Measurements from ENCODE around the gene BRD2.

Gene BRD2

GRCh38 chr6:32974016-32974333 lies 5.6 kb downstream of the BRD2 start:
- peak overlapping the region; percentile 92 for H3K4me3 ChIP-seq (ENCODE audit: low read depth, low read length)

GRCh38 chr6:32974541-32975308 lies 6.3 kb downstream of the BRD2 start:
- Histone ChIP-seq H3K4me3 (ENCODE audit: low read depth, low read length) (peak overlapping the region; percentile 92), H3K27me3 (ENCODE audit: insufficient read depth, low read length) (no peaks in the 10 kb centered on the region), H3K36me3 (ENCODE audit: insufficient read depth, low read length) (peaks cover 73% of the 10 kb centered on the region), H2AFZ (ENCODE audit: low read length, unreplicated experiment) (no peak overlapping the region), H3K4me1 (ENCODE audit: control insufficient read depth, insufficient read depth, low read length, unreplicated experiment) (peaks cover 31% of the 10 kb centered on the region), H3K27ac (ENCODE audit: low read depth, low read length) (no peak overlapping the region), H3K79me2 (ENCODE audit: control insufficient read depth, insufficient read depth, low read length, unreplicated experiment) (peaks cover 80% of the 10 kb centered on the region)

More at GRCh38 chr6:32974016-32974333, 5.6 kb downstream of the BRD2 start:
- H3K27me3 ChIP-seq (ENCODE audit: insufficient read depth, low read length), result no peaks in the 10 kb centered on the region
- peaks cover 67% of the 10 kb centered on the region for H3K36me3 ChIP-seq (ENCODE audit: insufficient read depth, low read length)
- peak overlapping the region; percentile 46 for H3K27ac ChIP-seq (ENCODE audit: low read depth, low read length)
- H3K79me2 ChIP-seq (ENCODE audit: control insufficient read depth, insufficient read depth, low read length, unreplicated experiment), result peaks cover 84% of the 10 kb centered on the region
- H2AFZ ChIP-seq (ENCODE audit: low read length, unreplicated experiment), result no peak overlapping the region
- peaks cover 31% of the 10 kb centered on the region for H3K4me1 ChIP-seq (ENCODE audit: control insufficient read depth, insufficient read depth, low read length, unreplicated experiment)

DNA sequence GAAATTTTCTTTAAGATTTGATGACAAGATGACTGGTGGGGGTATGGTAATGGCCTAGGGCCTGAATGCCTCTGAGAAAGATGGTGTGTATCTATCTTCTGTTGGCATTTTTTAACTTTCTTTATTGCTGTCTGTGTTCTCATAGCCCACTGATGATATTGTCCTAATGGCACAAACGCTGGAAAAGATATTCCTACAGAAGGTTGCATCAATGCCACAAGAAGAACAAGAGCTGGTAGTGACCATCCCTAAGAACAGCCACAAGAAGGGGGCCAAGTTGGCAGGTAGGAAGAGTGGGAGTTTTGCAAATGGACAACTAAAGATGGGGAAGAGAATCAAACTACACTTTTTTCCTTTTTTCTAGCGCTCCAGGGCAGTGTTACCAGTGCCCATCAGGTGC lies 7.5 kb downstream of the BRD2 start:
- Histone ChIP-seq H3K27ac (ENCODE audit: low read depth, low read length) (no peak overlapping the region), H3K27me3 (ENCODE audit: insufficient read depth, low read length) (no peaks in the 10 kb centered on the region), H3K4me1 (ENCODE audit: control insufficient read depth, insufficient read depth, low read length, unreplicated experiment) (peaks cover 31% of the 10 kb centered on the region), H3K4me3 (ENCODE audit: low read depth, low read length) (peak overlapping the region; percentile 92), H3K36me3 (ENCODE audit: insufficient read depth, low read length) (peaks cover 84% of the 10 kb centered on the region), H2AFZ (ENCODE audit: low read length, unreplicated experiment) (no peak overlapping the region), H3K79me2 (ENCODE audit: control insufficient read depth, insufficient read depth, low read length, unreplicated experiment) (peaks cover 78% of the 10 kb centered on the region)

GRCh38 chr6:32976334-32977069 lies 8.1 kb downstream of the BRD2 start:
- Histone ChIP-seq H3K4me3 (ENCODE audit: low read depth, low read length) (peak overlapping the region; percentile 92), H2AFZ (ENCODE audit: low read length, unreplicated experiment) (no peak overlapping the region), H3K36me3 (ENCODE audit: insufficient read depth, low read length) (peaks cover 87% of the 10 kb centered on the region), H3K27me3 (ENCODE audit: insufficient read depth, low read length) (no peaks in the 10 kb centered on the region), H3K4me1 (ENCODE audit: control insufficient read depth, insufficient read depth, low read length, unreplicated experiment) (peaks cover 31% of the 10 kb centered on the region), H3K79me2 (ENCODE audit: control insufficient read depth, insufficient read depth, low read length, unreplicated experiment) (peaks cover 74% of the 10 kb centered on the region), H3K27ac (ENCODE audit: low read depth, low read length) (no peak overlapping the region)

GRCh38 chr6:32977272-32977952 lies 9.0 kb downstream of the BRD2 start:
- no peak overlapping the region for H3K27ac ChIP-seq (ENCODE audit: low read depth, low read length)
- H3K4me3 ChIP-seq (ENCODE audit: low read depth, low read length), result 0 out of 2 replicates have a peak overlapping the region, but pooled peaks have one; percentile 92
- H3K36me3 ChIP-seq (ENCODE audit: insufficient read depth, low read length), result peaks cover 86% of the 10 kb centered on the region

GRCh38 chr6:32977953-32978324 lies 9.5 kb downstream of the BRD2 start:
- Histone ChIP-seq H3K4me3 (ENCODE audit: low read depth, low read length) (no peak overlapping the region), H3K27me3 (ENCODE audit: insufficient read depth, low read length) (no peaks in the 10 kb centered on the region), H3K79me2 (ENCODE audit: control insufficient read depth, insufficient read depth, low read length, unreplicated experiment) (peaks cover 65% of the 10 kb centered on the region), H3K27ac (ENCODE audit: low read depth, low read length) (no peak overlapping the region), H3K36me3 (ENCODE audit: insufficient read depth, low read length) (peaks cover 81% of the 10 kb centered on the region), H2AFZ (ENCODE audit: low read length, unreplicated experiment) (no peak overlapping the region), H3K4me1 (ENCODE audit: control insufficient read depth, insufficient read depth, low read length, unreplicated experiment) (peaks cover 31% of the 10 kb centered on the region)

More at GRCh38 chr6:32977272-32977952, 9.0 kb downstream of the BRD2 start:
- H2AFZ ChIP-seq (ENCODE audit: low read length, unreplicated experiment), result no peak overlapping the region
- no peaks in the 10 kb centered on the region for H3K27me3 ChIP-seq (ENCODE audit: insufficient read depth, low read length)
- peaks cover 71% of the 10 kb centered on the region for H3K79me2 ChIP-seq (ENCODE audit: control insufficient read depth, insufficient read depth, low read length, unreplicated experiment)
- peaks cover 31% of the 10 kb centered on the region for H3K4me1 ChIP-seq (ENCODE audit: control insufficient read depth, insufficient read depth, low read length, unreplicated experiment)

DNA sequence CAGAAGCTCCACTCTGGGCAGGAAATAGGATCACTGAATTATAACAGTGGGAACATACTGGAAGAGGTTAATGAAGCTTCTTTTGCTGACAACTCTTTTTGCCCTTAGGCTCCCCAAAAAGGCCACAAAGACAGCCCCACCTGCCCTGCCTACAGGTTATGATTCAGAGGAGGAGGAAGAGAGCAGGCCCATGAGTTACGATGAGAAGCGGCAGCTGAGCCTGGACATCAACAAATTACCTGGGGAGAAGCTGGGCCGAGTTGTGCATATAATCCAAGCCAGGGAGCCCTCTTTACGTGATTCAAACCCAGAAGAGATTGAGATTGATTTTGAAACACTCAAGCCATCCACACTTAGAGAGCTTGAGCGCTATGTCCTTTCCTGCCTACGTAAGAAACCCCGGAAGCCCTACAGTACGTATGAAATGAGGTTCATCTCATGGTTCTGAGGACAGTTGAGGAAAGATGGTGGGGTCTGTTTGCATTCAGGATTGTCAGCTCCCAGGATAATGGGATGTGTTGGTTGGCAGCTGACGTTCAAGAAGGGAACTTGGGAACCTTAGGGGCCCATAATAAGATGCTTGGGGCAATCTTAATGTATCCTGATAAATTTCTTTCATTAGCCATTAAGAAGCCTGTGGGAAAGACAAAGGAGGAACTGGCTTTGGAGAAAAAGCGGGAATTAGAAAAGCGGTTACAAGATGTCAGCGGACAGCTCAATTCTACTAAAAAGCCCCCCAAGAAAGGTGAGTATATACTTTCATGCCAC lies 11.5 kb downstream of the BRD2 start:
- Histone ChIP-seq H3K27ac (ENCODE audit: low read depth, low read length) (no peak overlapping the region), H3K79me2 (ENCODE audit: control insufficient read depth, insufficient read depth, low read length, unreplicated experiment) (peaks cover 46% of the 10 kb centered on the region), H3K4me3 (ENCODE audit: low read depth, low read length) (no peak overlapping the region), H3K36me3 (ENCODE audit: insufficient read depth, low read length) (peaks cover 61% of the 10 kb centered on the region), H3K4me1 (ENCODE audit: control insufficient read depth, insufficient read depth, low read length, unreplicated experiment) (peaks cover 31% of the 10 kb centered on the region), H2AFZ (ENCODE audit: low read length, unreplicated experiment) (no peak overlapping the region), H3K27me3 (ENCODE audit: insufficient read depth, low read length) (no peaks in the 10 kb centered on the region)

DNA sequence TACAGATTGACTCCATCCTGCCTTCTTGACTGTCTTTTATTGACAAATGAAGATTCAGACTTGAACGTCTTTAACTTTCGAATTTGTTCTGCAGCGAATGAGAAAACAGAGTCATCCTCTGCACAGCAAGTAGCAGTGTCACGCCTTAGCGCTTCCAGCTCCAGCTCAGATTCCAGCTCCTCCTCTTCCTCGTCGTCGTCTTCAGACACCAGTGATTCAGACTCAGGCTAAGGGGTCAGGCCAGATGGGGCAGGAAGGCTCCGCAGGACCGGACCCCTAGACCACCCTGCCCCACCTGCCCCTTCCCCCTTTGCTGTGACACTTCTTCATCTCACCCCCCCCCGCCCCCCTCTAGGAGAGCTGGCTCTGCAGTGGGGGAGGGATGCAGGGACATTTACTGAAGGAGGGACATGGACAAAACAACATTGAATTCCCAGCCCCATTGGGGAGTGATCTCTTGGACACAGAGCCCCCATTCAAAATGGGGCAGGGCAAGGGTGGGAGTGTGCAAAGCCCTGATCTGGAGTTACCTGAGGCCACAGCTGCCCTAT lies 12.2 kb downstream of the BRD2 start:
- no peak overlapping the region for H3K27ac ChIP-seq (ENCODE audit: low read depth, low read length)
- H3K27me3 ChIP-seq (ENCODE audit: insufficient read depth, low read length), result no peaks in the 10 kb centered on the region
- H3K36me3 ChIP-seq (ENCODE audit: insufficient read depth, low read length), result peaks cover 56% of the 10 kb centered on the region
- peaks cover 28% of the 10 kb centered on the region for H3K4me1 ChIP-seq (ENCODE audit: control insufficient read depth, insufficient read depth, low read length, unreplicated experiment)
- no peak overlapping the region for H3K4me3 ChIP-seq (ENCODE audit: low read depth, low read length)
- H2AFZ ChIP-seq (ENCODE audit: low read length, unreplicated experiment), result no peak overlapping the region
- peaks cover 39% of the 10 kb centered on the region for H3K79me2 ChIP-seq (ENCODE audit: control insufficient read depth, insufficient read depth, low read length, unreplicated experiment)

DNA sequence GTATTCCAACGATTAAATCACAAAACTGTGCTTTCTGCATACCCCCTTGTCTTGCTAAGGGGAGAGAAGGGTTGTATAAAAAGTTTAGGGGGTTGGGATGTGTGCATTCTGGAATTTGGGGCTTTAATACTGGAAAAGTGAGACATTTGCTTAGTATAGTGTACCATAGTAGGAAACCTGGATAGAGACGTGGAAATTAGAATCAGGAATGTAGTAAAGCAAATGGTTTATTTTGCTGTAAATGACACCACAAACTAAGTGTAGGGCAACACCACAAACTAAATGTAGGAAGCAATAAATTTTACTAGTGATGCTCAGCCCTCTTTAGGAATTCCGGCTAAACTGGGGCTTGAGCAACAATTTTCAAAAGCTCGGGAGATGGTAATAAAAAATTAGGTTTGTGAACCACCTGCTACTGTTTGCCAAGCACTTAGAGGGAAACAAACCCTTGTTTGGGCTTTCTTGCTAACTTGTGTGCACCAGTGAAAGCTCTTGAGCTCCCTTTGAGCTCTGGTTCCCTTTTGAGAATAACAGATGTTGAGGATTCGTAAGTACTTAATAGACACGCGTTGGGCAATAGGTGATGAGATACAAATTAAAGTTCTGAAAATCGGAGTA lies 13.8 kb downstream of the BRD2 start:
- no peak overlapping the region for H2AFZ ChIP-seq (ENCODE audit: low read length, unreplicated experiment)
- H3K27ac ChIP-seq (ENCODE audit: low read depth, low read length), result no peak overlapping the region
- H3K79me2 ChIP-seq (ENCODE audit: control insufficient read depth, insufficient read depth, low read length, unreplicated experiment), result peaks cover 23% of the 10 kb centered on the region
- no peaks in the 10 kb centered on the region for H3K27me3 ChIP-seq (ENCODE audit: insufficient read depth, low read length)
- peaks cover 11% of the 10 kb centered on the region for H3K4me1 ChIP-seq (ENCODE audit: control insufficient read depth, insufficient read depth, low read length, unreplicated experiment)
- no peak overlapping the region for H3K4me3 ChIP-seq (ENCODE audit: low read depth, low read length)
- H3K36me3 ChIP-seq (ENCODE audit: insufficient read depth, low read length), result peaks cover 40% of the 10 kb centered on the region
